HepG2 (cell line): ENCODE measurements around the gene WWC2. TPM values are rescaled to one million over a fixed set of nuclear protein-coding genes. Genes with fewer than 3 reads are reported as not detected.

Experiments
- CENPT ChIP-seq: sonication (generic); formaldehyde crosslinking; IDR thresholded peaks from 2 replicates; pipeline ENCODE4 v1.8.0; 2022; ENCODE audit warnings: low read depth, mild to moderate bottlenecking, moderate library complexity, missing genetic modification reagents
- DPF2 ChIP-seq: sonication (generic); formaldehyde crosslinking; IDR thresholded peaks from 2 replicates; pipeline ENCODE4 v1.4.0; 2020; ENCODE audit warnings: mild to moderate bottlenecking, low read depth, missing genetic modification reagents, borderline replicate concordance
- FOXC1 ChIP-seq: sonication (generic); formaldehyde crosslinking; IDR thresholded peaks from 2 replicates; pipeline ENCODE4 v1.8.0; 2022; ENCODE audit warnings: mild to moderate bottlenecking, missing genetic modification reagents, borderline replicate concordance
- HMG20A ChIP-seq: IDR thresholded peaks from 2 replicates; pipeline ENCODE4 v1.6.1; 2016; ENCODE audit warnings: borderline replicate concordance
- HNF4A ChIP-seq: sonication (generic); formaldehyde crosslinking; IDR thresholded peaks from 2 replicates; pipeline ENCODE4 v1.4.0; 2020; ENCODE audit warnings: missing genetic modification reagents
- HNRNPLL ChIP-seq: fragments of 200-400 bp; formaldehyde crosslinking; IDR thresholded peaks from 2 replicates; pipeline ENCODE4 v1.6.1; 2017; ENCODE audit warnings: mild to moderate bottlenecking, low read depth, low read length; ENCODE audit not compliant: poor library complexity, severe bottlenecking
- JUN ChIP-seq: sonication (generic); formaldehyde crosslinking; IDR thresholded peaks from 2 replicates; pipeline ENCODE4 v1.4.0; 2020; ENCODE audit warnings: mild to moderate bottlenecking, missing genetic modification reagents
- RARA ChIP-seq: IDR thresholded peaks from 2 replicates; pipeline ENCODE4 v1.6.1; 2016; ENCODE audit warnings: missing genetic modification reagents, missing compliant biosample characterization
- RXRB ChIP-seq: IDR thresholded peaks from 2 replicates; pipeline ENCODE4 v1.6.1; 2016; ENCODE audit warnings: borderline replicate concordance, missing genetic modification reagents, missing compliant biosample characterization
- SMARCE1 ChIP-seq: fragments of 450-650 bp; IDR thresholded peaks from 2 replicates; pipeline ENCODE4 v1.6.1; 2017; ENCODE audit warnings: borderline replicate concordance
- SMC3 ChIP-seq: IDR thresholded peaks from 2 replicates; pipeline ENCODE4 v1.6.1; 2011; ENCODE audit warnings: low read length, improper control_type of control experiment
- SOX6 ChIP-seq, 2 experiments: fragments of 450-650 bp in 1 of 2; sonication (generic) in 1 of 2; formaldehyde crosslinking in 1 of 2; IDR thresholded peaks; 2 replicates each; pipeline versions ENCODE4 v1.4.0 to v1.6.1; 2017 to 2020; ENCODE audit warnings: antibody characterized with exemption in 1 of 2, mild to moderate bottlenecking in 1 of 2, missing genetic modification reagents in 1 of 2
- ZNF264 ChIP-seq: sonication (generic); formaldehyde crosslinking; IDR thresholded peaks from 2 replicates; pipeline ENCODE4 v1.4.0; 2020; ENCODE audit warnings: missing genetic modification reagents
- ZNF556 ChIP-seq: sonication (generic); formaldehyde crosslinking; IDR thresholded peaks from 2 replicates; pipeline ENCODE4 v1.4.0; 2020; ENCODE audit warnings: mild to moderate bottlenecking, missing genetic modification reagents, borderline replicate concordance
- ZNF7 ChIP-seq: IDR thresholded peaks from 2 replicates; pipeline ENCODE4 v1.6.1; 2016; ENCODE audit warnings: missing biosample characterization, missing genetic modification reagents
- ZSCAN25 ChIP-seq: sonication (generic); formaldehyde crosslinking; IDR thresholded peaks from 2 replicates; pipeline ENCODE4 v1.8.0; 2022; ENCODE audit warnings: mild to moderate bottlenecking, missing genetic modification reagents
- polyA plus RNA-seq, 8 experiments: library from polyadenylated mRNA; depleted of rRNA in 3 of 8; stranded (reverse) in 7 of 8; unstranded in 1 of 8; fragments of >200 nt; fragmentation: Illumina TruSeq in 4 of 8; extraction: Trizol in 4 of 8; gene quantifications; 2 replicates each; pipeline versions ENCODE4 v1.2.1 to v1.2.3, GENCODE V29; 2011 to 2016; ENCODE audit warnings: low read depth in 4 of 8, missing spikeins in 1 of 8, mixed read lengths in 1 of 8; ENCODE audit not compliant: insufficient read depth in 1 of 8
- total RNA-seq, 5 experiments: library from RNA; depleted of rRNA; stranded (reverse); fragments of >200 nt; fragmentation: Illumina TruSeq; extraction: Trizol; gene quantifications; 2 replicates each; pipeline ENCODE4 v1.2.3, GENCODE V29; 2016; ENCODE audit warnings: low read depth in 1 of 5
- TF ChIP-seq, protein P1 (sequence below): sonication (generic); formaldehyde crosslinking; IDR thresholded peaks from 2 replicates; pipeline ENCODE4 v1.4.0; 2020; ENCODE audit warnings: missing genetic modification reagents, borderline replicate concordance
- TF ChIP-seq, protein P2 (sequence below): IDR thresholded peaks from 2 replicates; pipeline ENCODE4 v1.6.1; 2012; ENCODE audit warnings: inconsistent platforms
- TF ChIP-seq, protein P3 (sequence below): sonication (generic); formaldehyde crosslinking; IDR thresholded peaks from 2 replicates; pipeline ENCODE4 v1.5.1; 2020; ENCODE audit warnings: missing genetic modification reagents, mild to moderate bottlenecking, borderline replicate concordance
- TF ChIP-seq, protein P4 (sequence below): sonication (generic); formaldehyde crosslinking; IDR thresholded peaks from 2 replicates; pipeline ENCODE4 v1.4.0; 2020; ENCODE audit warnings: missing genetic modification reagents

WWC2 gene
- total and polyA plus RNA-seq, 2 of the 13 experiments (the other 11 are each of a cell fraction or from before 2014, with no cell fraction given): 40.0 to 50.1 TPM

DNA sequence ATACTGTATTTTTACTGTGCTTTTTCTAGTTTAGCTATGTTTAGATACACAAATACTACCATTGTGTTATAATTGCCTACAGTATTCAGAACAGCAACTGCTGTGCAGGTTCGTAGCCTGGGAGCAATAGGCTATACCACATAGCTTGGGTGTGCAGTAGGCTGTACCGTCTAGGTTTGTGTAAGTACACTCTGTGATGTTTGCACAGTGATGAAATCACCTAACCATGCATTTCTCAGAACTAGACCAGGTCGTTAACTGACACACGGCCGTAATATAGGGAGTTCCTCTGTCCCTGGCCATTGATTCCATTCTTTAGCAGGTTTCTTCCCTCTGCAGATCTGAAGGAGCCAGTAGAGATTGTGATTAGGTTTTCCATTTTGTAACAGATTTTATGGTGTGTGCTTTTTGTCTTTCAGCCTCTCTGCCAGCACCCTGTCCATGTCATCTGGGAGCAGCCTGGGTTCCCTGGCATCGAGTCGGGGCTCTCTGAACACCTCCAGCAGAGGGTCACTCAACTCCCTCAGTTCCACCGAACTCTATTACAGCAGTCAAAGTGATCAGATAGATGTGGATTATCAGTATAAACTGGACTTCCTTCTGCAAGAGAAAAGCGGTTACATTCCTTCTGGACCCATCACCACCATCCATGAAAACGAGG is 161.6 kb downstream of the WWC2 start (continued):
- TF ChIP-seq, protein P1, sequence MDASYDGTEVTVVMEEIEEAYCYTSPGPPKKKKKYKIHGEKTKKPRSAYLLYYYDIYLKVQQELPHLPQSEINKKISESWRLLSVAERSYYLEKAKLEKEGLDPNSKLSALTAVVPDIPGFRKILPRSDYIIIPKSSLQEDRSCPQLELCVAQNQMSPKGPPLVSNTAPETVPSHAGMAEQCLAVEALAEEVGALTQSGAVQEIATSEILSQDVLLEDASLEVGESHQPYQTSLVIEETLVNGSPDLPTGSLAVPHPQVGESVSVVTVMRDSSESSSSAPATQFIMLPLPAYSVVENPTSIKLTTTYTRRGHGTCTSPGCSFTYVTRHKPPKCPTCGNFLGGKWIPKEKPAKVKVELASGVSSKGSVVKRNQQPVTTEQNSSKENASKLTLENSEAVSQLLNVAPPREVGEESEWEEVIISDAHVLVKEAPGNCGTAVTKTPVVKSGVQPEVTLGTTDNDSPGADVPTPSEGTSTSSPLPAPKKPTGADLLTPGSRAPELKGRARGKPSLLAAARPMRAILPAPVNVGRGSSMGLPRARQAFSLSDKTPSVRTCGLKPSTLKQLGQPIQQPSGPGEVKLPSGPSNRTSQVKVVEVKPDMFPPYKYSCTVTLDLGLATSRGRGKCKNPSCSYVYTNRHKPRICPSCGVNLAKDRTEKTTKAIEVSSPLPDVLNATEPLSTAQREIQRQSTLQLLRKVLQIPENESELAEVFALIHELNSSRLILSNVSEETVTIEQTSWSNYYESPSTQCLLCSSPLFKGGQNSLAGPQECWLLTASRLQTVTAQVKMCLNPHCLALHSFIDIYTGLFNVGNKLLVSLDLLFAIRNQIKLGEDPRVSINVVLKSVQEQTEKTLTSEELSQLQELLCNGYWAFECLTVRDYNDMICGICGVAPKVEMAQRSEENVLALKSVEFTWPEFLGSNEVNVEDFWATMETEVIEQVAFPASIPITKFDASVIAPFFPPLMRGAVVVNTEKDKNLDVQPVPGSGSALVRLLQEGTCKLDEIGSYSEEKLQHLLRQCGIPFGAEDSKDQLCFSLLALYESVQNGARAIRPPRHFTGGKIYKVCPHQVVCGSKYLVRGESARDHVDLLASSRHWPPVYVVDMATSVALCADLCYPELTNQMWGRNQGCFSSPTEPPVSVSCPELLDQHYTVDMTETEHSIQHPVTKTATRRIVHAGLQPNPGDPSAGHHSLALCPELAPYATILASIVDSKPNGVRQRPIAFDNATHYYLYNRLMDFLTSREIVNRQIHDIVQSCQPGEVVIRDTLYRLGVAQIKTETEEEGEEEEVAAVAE: 0 out of 2 replicates have a peak, but pooled peaks have one; percentile 60
- TF ChIP-seq SOX6 (IDR thresholded peaks at IDR 0.05) (no peak), SOX6 (CRISPR knock-in tag; IDR thresholded peaks at IDR 0.05) (peak; percentile 52), HNF4A (CRISPR knock-in tag) (0 out of 2 replicates have a peak, but pooled peaks have one; percentile 30), ZNF264 (CRISPR knock-in tag) (peak; percentile 56; the same call in 1 of the 2 replicates), FOXC1 (CRISPR knock-in tag) (no peak), HNRNPLL (no peak), CENPT (no peak), ZNF7 (no peak), SMARCE1 (no peak), ZSCAN25 (CRISPR knock-in tag) (no peak), ZNF556 (0 out of 2 replicates have a peak, but pooled peaks have one; percentile 36), DPF2 (CRISPR knock-in tag) (0 out of 2 replicates have a peak, but pooled peaks have one; percentile 52), RXRB (CRISPR knock-in tag) (peak; percentile 37; the same call in 1 of the 2 replicates), SMC3 (no peak), RARA (peak; percentile 45), HMG20A (CRISPR knock-in tag) (peak; percentile 71; the same call in 1 of the 2 replicates), JUN (peak; percentile 70; the same call in 1 of the 2 replicates)
- TF ChIP-seq, protein P2, sequence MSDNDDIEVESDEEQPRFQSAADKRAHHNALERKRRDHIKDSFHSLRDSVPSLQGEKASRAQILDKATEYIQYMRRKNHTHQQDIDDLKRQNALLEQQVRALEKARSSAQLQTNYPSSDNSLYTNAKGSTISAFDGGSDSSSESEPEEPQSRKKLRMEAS: peak; percentile 54
- TF ChIP-seq, protein P3, sequence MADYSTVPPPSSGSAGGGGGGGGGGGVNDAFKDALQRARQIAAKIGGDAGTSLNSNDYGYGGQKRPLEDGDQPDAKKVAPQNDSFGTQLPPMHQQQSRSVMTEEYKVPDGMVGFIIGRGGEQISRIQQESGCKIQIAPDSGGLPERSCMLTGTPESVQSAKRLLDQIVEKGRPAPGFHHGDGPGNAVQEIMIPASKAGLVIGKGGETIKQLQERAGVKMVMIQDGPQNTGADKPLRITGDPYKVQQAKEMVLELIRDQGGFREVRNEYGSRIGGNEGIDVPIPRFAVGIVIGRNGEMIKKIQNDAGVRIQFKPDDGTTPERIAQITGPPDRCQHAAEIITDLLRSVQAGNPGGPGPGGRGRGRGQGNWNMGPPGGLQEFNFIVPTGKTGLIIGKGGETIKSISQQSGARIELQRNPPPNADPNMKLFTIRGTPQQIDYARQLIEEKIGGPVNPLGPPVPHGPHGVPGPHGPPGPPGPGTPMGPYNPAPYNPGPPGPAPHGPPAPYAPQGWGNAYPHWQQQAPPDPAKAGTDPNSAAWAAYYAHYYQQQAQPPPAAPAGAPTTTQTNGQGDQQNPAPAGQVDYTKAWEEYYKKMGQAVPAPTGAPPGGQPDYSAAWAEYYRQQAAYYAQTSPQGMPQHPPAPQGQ (CRISPR knock-in tag): no peak
- TF ChIP-seq, protein P4, sequence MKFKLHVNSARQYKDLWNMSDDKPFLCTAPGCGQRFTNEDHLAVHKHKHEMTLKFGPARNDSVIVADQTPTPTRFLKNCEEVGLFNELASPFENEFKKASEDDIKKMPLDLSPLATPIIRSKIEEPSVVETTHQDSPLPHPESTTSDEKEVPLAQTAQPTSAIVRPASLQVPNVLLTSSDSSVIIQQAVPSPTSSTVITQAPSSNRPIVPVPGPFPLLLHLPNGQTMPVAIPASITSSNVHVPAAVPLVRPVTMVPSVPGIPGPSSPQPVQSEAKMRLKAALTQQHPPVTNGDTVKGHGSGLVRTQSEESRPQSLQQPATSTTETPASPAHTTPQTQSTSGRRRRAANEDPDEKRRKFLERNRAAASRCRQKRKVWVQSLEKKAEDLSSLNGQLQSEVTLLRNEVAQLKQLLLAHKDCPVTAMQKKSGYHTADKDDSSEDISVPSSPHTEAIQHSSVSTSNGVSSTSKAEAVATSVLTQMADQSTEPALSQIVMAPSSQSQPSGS: peak; percentile 83; the same call in 1 of the 2 replicates
